PFSK-1 (cell line): ENCODE results near the gene DPH7.

Source experiments
- FOXP2 ChIP-seq: optimal IDR thresholded peaks from 2 replicates; pipeline ENCODE3; 2011; ENCODE audit warnings: borderline replicate concordance, control low read depth, inconsistent platforms; ENCODE audit not compliant: insufficient read depth; ENCODE audit errors: extremely low read length, extremely low read depth
- POLR2AphosphoS5 ChIP-seq: IDR thresholded peaks from 2 replicates; pipeline ENCODE4 v1.6.1; 2012; ENCODE audit warnings: low read depth, mild to moderate bottlenecking, control low read depth, low read length, moderate library complexity
- REST ChIP-seq, 2 experiments: IDR thresholded peaks; 2 replicates each; pipeline versions ENCODE4 v1.6.1 to v1.8.0; 2011 to 2012; ENCODE audit warnings: low read depth in 2 of 2, low read length in 2 of 2, control low read depth in 1 of 2, inconsistent platforms in 1 of 2, mild to moderate bottlenecking in 1 of 2, moderate library complexity in 1 of 2; ENCODE audit not compliant: insufficient read depth in 1 of 2
- SIN3A ChIP-seq: IDR thresholded peaks from 2 replicates; pipeline ENCODE4 v1.6.1; 2012; ENCODE audit warnings: mild to moderate bottlenecking, low read length, moderate library complexity, borderline replicate concordance; ENCODE audit not compliant: insufficient read depth

- TF ChIP-seq POLR2AphosphoS5 (no peak), SIN3A (no peak), FOXP2 (no peak), REST (IDR thresholded peaks at IDR 0.05; ENCODE audit: insufficient read depth in 1 of 2, low read depth in 2 of 2, low read length in 2 of 2) (no peak)
These were observed 41.3 kb upstream of the DPH7 start for GRCh38 chr9:137620048-137620405.
